CD4-positive, alpha-beta T cell treated with Interleukin-15 for 4 hours (primary cell): ENCODE results near the gene IFNL1.
"Not testable (repeated sequence)": the region's sequence is repeated elsewhere in the genome, so short reads cannot be mapped to it uniquely, and the experiment has no call there.

Experiments used
- DNase-seq: peaks from one replicate; pipeline ENCODE4 v3.0.0-alpha.2; 2020; ENCODE audit warnings: low spot score

IFNL1 gene

GRCh38 chr19:39308531-39309304, 12.5 kb downstream of the IFNL1 start:
- DNase-seq: no peak

GRCh38 chr19:39309305-39309670, 13.1 kb downstream of the IFNL1 start:
- not testable (repeated sequence) for DNase-seq

- no peak for DNase-seq
Observed at GRCh38 chr19:39310558-39311311, 14.5 kb downstream of the IFNL1 start.

DNA sequence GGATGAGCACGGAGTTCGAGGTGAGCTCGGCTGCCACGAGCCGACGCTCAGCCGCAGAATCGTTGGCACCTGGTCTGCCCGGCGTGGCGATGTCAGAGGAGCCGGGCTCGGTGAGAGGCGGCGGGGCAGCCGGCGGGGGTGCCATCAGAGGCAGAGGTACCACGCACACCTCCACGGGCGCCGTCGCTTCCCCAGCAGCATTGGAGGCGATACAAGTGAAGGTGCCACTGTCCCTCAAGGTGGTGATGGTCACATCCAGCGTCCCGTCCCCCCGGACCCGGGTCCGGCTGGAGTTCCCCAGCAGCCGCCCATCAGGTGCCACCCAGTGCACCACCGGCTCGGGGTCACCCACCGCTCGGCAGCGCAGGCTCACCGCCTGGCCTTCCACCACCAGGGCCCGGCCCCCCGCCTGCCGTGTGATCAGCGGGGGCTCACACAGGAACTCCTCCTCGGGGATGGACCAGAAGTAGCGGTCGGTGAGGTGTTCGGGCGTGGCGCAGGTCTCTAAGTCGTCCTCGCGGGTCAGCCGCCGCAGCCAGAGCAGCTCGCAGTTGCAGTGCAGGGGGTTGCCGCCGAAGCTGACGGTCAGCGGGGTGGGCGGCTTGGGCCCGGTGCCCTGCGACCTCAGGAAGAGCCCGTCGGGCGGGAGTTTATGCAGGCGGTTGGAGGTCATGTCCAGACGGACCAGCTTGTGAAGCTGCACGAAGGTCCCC, 18.0 kb downstream of the IFNL1 start:
- DNase-seq: no peak

GRCh38 chr19:39315933-39316332, 19.7 kb downstream of the IFNL1 start:
- DNase-seq: no peak

- DNase-seq: no peak
Observed at GRCh38 chr19:39316627-39317321, 20.6 kb downstream of the IFNL1 start.

GRCh38 chr19:39317476-39317875, 21.3 kb downstream of the IFNL1 start:
- DNase-seq: no peak

DNA sequence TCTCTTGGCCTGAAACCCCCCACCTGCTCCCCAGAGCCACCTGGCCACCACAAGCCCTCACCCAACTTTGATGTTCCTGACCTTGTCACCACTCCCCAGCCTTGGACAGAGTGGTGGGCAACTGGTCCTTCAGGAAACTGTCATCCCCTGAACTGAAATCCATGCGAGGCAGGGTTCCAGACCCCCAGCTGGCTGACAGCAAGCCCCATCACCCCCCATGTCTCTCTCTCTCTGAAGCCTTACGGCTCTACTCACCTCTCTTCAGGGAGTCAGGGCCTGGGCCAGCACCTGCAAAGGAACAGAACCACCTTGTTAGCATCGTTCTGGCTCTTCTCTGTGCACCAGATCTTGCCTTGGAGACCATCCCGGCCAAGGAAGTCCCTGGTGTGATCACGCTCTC, 21.9 kb downstream of the IFNL1 start:
- DNase-seq: no peak

GRCh38 chr19:39318690-39319089, 22.5 kb downstream of the IFNL1 start:
- no peak for DNase-seq

DNA sequence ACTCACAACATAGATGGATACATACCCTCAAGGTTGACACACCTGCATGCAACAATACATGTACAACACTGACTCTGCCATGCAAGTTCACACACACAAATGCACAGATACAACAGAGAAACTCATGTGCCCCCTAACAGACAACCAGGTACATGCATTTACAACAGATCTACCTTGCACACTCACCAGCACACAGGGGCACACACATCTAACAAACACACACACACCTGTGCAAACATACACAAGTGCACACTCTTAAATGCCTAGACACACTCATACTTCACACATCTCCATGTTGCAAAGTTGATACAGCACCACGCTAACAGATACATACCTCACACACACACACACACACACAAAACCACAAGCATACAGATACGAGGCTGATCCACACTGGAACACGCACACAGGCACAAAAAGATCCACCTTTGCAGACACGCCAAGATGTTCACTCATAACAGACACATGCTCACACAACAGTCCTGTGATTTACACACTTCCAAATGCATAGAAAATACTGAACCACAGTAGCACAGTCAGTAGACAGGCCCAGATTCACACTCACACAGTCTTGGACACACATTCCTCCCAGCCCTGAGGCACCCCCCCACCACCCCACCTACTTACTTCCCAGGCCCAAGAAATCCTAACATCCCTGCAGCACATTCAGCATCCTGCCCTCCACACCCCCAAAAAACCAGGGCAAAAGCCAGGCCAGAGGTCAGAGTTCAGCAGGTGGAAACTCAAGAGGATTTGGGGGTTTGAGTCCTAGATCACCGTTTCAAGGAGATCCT, 23.1 kb downstream of the IFNL1 start:
- DNase-seq: no peak

DNA sequence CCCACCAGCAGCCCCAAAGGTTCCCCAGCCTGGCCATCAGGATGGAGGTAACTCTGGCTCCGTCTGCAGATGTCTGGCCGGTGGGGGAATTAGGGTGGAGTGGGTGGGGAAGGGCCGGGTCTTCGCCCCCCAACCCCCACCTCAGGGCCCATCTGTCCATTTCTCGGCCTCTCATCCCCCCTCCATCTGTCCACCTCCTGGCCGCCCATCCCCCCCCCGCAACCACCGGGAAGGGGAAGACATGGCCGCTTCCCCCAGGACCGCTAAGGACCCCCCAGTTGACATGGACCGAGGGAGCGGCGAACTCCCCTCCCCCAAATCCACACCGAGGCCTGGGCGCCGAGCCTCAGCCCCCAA, 23.7 kb downstream of the IFNL1 start:
- no peak for DNase-seq

DNA sequence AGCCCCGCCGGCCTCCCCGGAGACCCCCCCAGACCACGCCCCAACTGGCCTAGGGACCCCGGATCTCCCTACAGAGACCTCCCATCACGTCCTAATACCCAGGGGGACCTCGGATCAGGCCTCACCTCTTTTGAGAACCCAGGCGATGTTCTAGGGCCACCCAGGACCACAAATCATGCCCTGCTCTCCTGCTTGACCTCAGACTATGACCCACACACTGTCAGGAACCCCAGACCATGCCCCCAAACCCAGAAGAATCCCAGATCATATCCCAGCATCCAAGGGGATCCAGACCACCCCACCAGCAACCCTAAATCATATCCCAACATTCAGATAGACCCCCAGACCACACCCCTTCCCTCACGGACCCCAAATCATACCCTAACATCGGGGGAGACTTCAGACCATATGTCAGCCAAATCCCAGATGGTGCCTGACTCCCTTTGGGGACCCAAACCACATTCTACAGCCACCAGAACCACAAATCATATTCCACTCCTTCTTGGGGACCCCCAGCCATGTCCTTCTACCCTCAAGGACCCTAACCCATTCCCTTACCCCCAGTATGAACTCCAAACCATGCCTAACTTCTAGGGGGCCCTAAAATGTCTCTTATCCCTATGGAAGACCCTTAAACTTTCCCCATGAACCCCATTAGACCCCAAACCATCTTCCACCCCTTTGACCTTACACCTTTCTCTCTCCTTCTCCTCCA, 25.1 kb downstream of the IFNL1 start:
- no peak for DNase-seq

DNA sequence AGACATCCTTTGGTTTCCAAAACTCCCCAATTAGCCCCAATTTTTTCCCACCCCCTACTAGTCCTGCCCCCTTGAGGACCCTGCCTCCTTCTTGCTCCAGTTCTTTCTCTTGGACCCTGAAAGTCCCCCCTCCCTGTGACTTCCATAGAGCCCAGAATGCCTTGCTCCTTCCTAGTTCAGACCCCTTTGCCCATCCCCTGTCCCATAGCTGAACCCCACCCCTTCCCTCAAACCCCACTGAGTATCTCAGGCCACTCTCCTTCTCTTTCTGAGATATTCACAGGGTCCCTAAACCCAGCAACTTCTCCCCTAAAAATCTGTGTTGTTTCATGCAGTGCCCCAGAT, 25.6 kb downstream of the IFNL1 start:
- DNase-seq: no peak

- no peak for DNase-seq
Observed at GRCh38 chr19:39324242-39324842, 28.1 kb downstream of the IFNL1 start.

- DNase-seq: no peak
Observed at GRCh38 chr19:39325778-39326665, 29.8 kb downstream of the IFNL1 start.

DNA sequence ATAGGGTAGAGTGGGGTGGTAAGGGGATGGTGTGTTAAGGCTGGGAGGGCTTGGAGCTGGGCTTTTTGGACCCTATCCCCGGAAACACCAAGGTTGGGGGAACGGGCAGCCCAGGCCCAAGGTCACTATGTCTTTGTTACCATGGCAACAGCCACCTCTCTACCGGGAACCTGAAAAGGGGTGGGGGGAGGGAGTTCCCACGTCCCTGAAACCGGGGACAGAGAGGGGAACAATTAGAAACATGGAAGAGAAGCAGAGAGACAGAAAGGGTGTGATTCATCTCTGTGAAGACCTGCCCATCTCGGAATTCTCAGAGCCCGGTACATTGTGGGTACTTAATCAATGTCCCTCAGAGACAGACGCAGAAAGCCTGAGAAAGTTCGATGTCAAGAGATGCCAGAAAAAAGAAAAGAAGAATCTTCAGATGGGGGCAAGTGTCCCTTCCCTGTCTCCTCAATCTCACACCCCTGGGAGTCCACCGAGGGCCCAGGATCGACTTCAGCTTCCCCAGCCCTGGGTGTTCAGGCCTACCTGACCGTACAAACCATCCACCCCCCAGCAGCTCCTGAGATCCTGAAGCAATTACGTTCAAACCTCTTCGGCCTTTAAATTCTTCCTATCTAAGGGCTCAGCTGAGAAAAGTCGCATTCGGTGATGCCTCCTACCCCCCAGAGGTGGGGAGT, 31.3 kb downstream of the IFNL1 start:
- DNase-seq: no peak

GRCh38 chr19:39328046-39328705, 32.0 kb downstream of the IFNL1 start:
- peak; percentile 83 for DNase-seq

DNA sequence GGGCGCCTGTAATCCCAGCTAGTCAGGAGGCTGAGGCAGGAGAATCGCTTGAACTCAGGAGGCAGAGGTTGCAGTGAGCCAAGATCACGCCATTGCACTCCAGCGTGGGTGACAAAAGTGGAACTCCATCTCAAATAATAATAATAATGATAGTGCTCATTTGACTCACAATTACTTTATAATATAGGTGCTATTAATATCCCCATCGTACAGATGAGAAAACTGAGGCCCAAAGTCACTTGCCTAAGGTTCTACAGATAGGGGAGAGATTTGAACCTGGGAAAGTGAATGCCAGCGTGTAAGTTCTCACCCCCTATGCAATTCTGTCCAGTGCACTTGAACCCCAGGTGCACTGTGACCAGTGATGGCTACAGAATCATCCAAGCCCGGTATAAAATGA, 33.7 kb downstream of the IFNL1 start:
- no peak for DNase-seq
